Lower lobe of right lung (tissue), 2 donors: Measurements from ENCODE around the gene APC. TPM values are rescaled to one million over a fixed set of nuclear protein-coding genes. Genes with fewer than 3 reads are reported as not detected.
A peak's percentile ranks its signal among the peaks of the same experiment; 100 is the strongest.

Experiments
- ATAC-seq, 2 donors: fragments of 200-7000 bp; cut with Tn5 transposase; one replicate each; pipeline ENCODE4 v1.9.1; 2020 to 2022; ENCODE audit warnings: mild to moderate bottlenecking in 2 of 2, moderate library complexity in 2 of 2
- DNase-seq: peaks from one replicate; pipeline ENCODE4 v3.0.0-alpha.2; 2020
- H3K27ac ChIP-seq: fragments of 200-600 bp; one replicate; pipeline ENCODE4 v1.8.0; 2022
- H3K27me3 ChIP-seq: fragments of 200-600 bp; one replicate; pipeline ENCODE4 v1.8.0; 2022; ENCODE audit warnings: low read depth
- H3K36me3 ChIP-seq: fragments of 200-600 bp; one replicate; pipeline ENCODE4 v1.8.0; 2022; ENCODE audit warnings: mild to moderate bottlenecking
- H3K4me1 ChIP-seq: fragments of 200-600 bp; one replicate; pipeline ENCODE4 v1.8.0; 2022
- H3K4me3 ChIP-seq: fragments of 200-600 bp; one replicate; pipeline ENCODE4 v1.8.0; 2022; ENCODE audit warnings: mild to moderate bottlenecking
- H3K9me3 ChIP-seq: fragments of 200-600 bp; one replicate; pipeline ENCODE4 v1.8.0; 2022
- CTCF ChIP-seq: fragments of 200-600 bp; IDR thresholded peaks from one replicate; pipeline ENCODE4 v1.8.0; 2022; ENCODE audit warnings: antibody characterized with exemption, mild to moderate bottlenecking
- intact Hi-C: fragments of 100-400 bp; cut with DNase I; formaldehyde crosslinking; loops from one replicate; pipeline ENCODE4 v1.11.0; 2022
- total RNA-seq: library from RNA; stranded (reverse); fragmentation: NEBNext Ultra II Directional; extraction: Animal tissue kit (Norgen Biotek cat#: 25700); gene quantifications from one replicate; pipeline ENCODE4 v1.2.1, GENCODE V29; 2021
- donor health status: DM: no; HTN: yes; CAD: no; lungs with severe emphysema.

Gene APC
- total RNA-seq, 1 donor from 2014 or later = 47.7 TPM

GRCh38 chr5:112762113-112762810 lies 24.6 kb downstream of the APC start:
- peak; percentile 78 to 89 for ATAC-seq
- no peak overlapping the region for H3K4me3 ChIP-seq
- peaks cover 30% of the 10 kb centered on the region for H3K36me3 ChIP-seq
- no peaks in the 10 kb centered on the region for H3K9me3 ChIP-seq
- no peaks in the 10 kb centered on the region for H3K4me1 ChIP-seq
- H3K27ac ChIP-seq = no peak overlapping the region
- DNase-seq = no peak
- H3K27me3 ChIP-seq = no peaks in the 10 kb centered on the region
- TF ChIP-seq CTCF = no peak
- intact Hi-C loops = no loop called here

GRCh38 chr5:112763165-112763564 lies 25.5 kb downstream of the APC start:
- Histone ChIP-seq H3K4me3 (no peak overlapping the region), H3K36me3 (peaks cover 39% of the 10 kb centered on the region), H3K27me3 (no peaks in the 10 kb centered on the region), H3K27ac (no peak overlapping the region), H3K4me1 (no peaks in the 10 kb centered on the region), H3K9me3 (no peaks in the 10 kb centered on the region)
- intact Hi-C loops = no loop called here
- ATAC-seq (no peak), DNase-seq (no peak)
- TF ChIP-seq CTCF = no peak

DNA sequence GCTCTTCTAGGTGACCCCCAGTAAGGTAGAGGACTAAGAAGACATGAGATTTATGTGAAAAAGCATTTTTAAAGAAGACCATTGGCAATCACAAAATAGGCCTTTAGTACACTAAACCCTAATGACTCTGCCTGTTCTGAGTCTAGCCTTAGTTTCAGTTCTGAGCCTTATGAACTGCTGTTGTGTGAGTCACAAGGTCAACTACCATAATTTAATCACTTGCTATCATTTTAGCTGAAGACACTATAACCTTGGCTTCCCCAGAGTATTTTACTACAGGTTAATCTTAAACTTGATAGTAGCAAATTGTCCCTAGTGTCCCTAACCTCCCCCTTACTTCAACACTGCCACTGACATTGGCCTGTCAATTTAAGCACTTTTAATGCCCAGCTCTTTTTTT lies 34.4 kb downstream of the APC start:
- no peaks in the 10 kb centered on the region for H3K4me1 ChIP-seq

DNA sequence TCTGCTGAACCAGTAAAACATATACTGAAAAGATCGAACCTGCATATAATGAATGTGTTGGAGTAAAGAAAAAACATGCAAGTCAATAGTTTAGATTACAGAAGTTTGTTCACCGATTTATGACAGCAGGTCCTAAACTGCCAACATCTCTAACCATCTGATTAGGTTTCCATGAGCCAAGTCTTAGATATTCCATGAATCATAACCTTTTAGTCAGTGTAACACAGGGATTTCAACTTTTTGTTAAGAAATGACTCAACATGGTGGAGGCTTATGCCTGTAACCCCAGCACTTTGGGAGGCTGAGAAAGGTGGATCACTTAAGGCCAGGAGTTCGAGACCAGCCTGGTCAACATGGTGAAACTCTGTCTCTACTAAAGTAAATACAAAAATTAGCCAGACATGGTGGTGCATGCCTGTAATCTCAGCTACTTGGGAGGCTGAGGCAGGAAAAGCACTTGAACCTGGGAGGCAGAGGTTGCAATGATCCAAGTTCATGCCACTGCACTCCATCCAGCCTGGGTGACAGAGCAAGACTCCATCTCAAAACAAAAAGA lies 38.7 kb downstream of the APC start:
- Histone ChIP-seq H3K4me1 (no peaks in the 10 kb centered on the region), H3K9me3 (no peaks in the 10 kb centered on the region), H3K27ac (no peak overlapping the region), H3K36me3 (peaks cover 67% of the 10 kb centered on the region), H3K27me3 (no peaks in the 10 kb centered on the region), H3K4me3 (no peak overlapping the region)
- intact Hi-C loops = no loop called here
- DNase-seq (no peak), ATAC-seq (no peak)
- TF ChIP-seq CTCF = no peak

More for the DNA sequence above, 34.4 kb downstream of the APC start:
- Histone ChIP-seq H3K4me3 (no peak overlapping the region), H3K9me3 (no peaks in the 10 kb centered on the region), H3K27me3 (no peaks in the 10 kb centered on the region), H3K36me3 (peaks cover 89% of the 10 kb centered on the region), H3K27ac (no peak overlapping the region)
- intact Hi-C loops = no loop called here
- TF ChIP-seq CTCF = no peak
- ATAC-seq = no peak
- DNase-seq = no peak

GRCh38 chr5:112779531-112779930 lies 41.8 kb downstream of the APC start:
- H3K27me3 ChIP-seq = no peaks in the 10 kb centered on the region
- H3K27ac ChIP-seq = no peak overlapping the region
- H3K36me3 ChIP-seq = peaks cover 55% of the 10 kb centered on the region
- intact Hi-C loops = no loop called here
- no peak for DNase-seq
- no peaks in the 10 kb centered on the region for H3K9me3 ChIP-seq
- TF ChIP-seq CTCF = no peak
- H3K4me1 ChIP-seq = no peaks in the 10 kb centered on the region
- ATAC-seq = no peak
- H3K4me3 ChIP-seq = no peak overlapping the region
